OCI-LY7 (cell line): ENCODE measurements around the gene KRT83.

Experiments
- CTCF ChIP-seq: fragments of 200-600 bp; sonication (generic); conservative IDR thresholded peaks from 2 replicates; pipeline ENCODE4 v1.5.1; 2014; ENCODE audit warnings: mild to moderate bottlenecking, antibody characterized with exemption, low read length, moderate library complexity, mixed read lengths
- EZH2phosphoT487 ChIP-seq: fragments of 200-600 bp; sonication (generic); IDR thresholded peaks from 2 replicates; pipeline ENCODE4 v1.6.1; 2018; ENCODE audit warnings: low read depth, borderline replicate concordance, mild to moderate bottlenecking, mixed run types, antibody characterized with exemption, low read length, moderate library complexity, mixed read lengths

DNA sequence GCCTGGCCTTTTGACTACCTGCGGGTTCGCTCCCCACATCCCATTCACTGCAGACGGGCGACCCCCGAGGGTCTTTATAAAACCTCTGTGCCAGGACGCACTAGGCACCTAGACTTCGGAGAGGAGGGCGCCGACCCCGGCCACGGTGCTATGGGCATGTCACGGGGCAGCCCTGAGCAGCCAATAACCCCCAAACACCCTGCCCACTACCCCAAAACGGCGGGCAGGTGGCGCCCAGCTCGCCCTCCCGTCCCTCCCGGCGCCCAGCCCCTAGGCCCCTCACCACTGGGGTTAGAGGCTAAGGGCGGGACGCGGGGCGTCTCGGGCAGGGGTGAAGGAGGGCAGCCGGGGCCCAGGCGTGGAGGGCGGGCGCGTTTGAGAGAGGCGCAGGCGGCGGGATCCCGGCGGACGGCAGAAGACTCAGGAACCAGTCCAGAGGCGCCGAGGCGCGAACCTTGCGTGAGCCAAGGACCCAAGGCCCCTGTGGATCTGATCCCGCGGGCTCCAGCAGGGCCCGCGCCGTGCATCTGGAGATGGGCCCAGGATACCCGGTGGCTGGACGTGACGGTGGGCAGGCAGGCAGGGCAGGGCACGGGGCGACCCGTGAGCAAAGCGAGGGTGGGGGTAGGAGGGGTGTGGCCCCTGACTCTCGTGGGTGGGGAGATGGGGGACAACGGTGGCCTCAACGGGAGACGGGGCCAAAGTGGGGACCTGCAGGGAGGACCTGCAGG, 35.0 kb upstream of the KRT83 start:
- TF ChIP-seq CTCF (no peak), EZH2phosphoT487 (no peak)
